ENCODE measurements around the gene STX8.
A peak's percentile ranks its signal among the peaks of the same experiment; 100 is the strongest.

Gene STX8

GRCh38 chr17:9443811-9444210 is 131.8 kb downstream of the STX8 start:
- DNase-seq (ENCODE audit: low read depth) = no peak

- no peak for DNase-seq (ENCODE audit: low read depth)
Observed at GRCh38 chr17:9439851-9440250, 135.8 kb downstream of the STX8 start.

DNA sequence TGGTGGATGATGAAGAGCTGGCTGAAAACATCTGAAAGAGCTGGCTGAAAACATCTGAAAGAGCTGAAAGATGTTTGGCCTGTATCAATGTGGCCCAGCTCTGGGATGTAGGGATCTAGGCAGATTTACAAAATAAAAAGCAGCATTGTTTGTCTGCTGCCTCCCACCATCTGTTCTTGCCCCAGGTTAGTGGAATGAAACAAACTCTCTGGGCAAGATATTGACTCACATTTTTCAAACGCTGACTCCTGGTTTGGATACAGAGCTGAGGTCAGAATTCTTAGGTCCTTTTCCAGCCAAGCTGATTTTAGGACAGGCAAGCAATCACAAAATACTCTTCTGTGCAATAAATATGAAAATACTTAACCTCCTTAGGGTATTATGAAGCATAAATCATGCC is 139.0 kb downstream of the STX8 start:
- no peak for DNase-seq (ENCODE audit: low read depth)

DNA sequence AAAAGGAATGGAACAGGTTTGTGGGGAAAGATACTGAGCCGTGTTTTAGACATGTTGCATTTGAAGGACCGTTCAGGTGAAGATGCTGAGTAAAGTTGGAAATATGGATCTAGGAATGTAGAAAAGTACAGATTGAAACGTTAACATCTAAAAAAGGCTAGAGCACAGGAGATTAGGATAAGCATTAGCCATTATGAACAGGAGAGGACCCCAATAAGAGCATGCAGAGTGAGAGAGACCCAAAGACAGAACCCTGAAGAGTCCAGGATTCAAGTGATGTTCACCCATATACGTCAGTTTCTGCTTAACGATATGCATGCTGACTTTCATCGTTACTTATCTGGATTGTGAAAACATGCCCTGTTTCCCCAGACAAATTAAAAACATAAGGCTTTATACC is 140.5 kb downstream of the STX8 start:
- DNase-seq (ENCODE audit: low read depth) = no peak

- no peak for DNase-seq (ENCODE audit: low read depth)
Observed at GRCh38 chr17:9434642-9435057, 141.0 kb downstream of the STX8 start.

DNA sequence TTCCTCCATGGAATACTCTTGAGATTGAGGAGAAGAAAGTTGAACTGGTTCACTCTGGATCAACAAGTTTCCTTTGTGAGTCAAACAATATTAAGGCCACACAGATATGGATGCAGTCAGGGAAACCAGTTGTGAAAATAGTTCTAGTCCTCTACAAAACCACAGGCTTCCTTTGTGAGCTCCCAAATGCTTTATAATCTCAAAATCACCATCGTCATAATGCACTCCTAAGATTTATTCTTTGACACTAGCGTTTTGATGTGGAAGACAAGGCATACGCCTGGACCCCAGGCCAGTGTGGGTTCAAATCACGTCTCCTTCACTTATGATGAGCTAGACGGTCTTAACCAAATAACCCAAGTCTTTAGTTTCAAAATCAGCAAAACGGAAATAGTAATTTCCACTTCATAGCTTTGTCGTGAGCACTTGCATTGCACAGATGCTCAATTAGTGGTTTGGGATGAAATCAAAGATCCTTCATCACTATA is 142.6 kb downstream of the STX8 start:
- no peak for DNase-seq (ENCODE audit: low read depth)

DNA sequence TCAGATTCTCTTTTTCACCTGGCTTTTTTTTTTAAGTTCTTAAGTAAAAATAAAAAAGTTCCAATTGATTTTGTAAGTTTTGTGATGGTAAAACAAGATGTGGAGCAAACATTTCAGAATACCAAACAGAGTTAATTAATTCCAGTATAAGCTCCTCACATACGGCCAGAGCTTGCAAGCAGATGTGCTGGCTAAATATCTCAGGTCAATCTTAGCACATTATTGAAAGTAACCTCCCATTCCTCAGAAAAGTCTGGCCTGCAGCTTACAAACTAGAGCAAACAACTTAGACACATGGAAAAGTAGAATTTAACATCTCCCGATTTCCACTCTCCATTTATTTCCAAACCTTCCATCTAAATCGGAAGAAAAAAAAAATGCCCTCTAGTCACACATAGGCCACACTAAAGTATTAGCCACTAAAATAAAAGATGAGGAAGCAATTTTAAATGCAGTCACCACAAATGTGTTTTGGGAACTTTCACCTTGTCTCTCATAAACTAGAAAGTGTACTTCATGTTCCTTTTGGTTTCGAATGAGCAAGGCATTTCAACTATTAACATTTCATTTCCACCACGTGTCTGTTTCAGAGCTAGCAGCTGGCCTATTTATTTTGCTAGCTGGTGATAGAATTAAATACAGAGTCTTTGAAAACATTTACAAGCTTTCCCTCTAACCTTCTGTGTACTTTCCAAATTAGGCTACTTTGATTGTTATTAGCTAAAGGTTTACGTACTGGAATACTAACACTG is 143.3 kb downstream of the STX8 start:
- no peak for DNase-seq (ENCODE audit: low read depth)

DNA sequence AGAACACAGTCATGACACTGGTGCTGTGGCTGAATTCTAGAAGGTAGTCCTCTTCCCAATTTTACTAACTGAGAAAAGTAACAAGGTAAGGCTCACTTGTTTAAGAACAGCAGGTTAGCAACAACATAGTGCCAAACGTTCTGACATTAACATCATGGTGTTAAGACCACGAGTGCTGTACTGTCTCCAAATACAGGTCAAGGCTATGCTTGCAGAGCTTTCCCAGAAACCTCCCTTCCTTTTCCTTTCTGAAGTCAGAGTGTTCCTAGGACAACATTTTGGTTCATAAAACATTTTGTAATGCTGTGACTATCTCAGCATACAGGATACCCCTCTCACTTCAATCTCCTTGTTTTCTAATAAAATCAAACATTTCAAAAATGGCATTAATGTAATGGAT is 144.0 kb downstream of the STX8 start:
- DNase-seq (ENCODE audit: low read depth) = no peak

- no peak for DNase-seq (ENCODE audit: low read depth)
Observed at GRCh38 chr17:9427465-9428315, 147.9 kb downstream of the STX8 start.

- DNase-seq (ENCODE audit: low read depth) = no peak
Observed at GRCh38 chr17:9424071-9424640, 151.5 kb downstream of the STX8 start.

GRCh38 chr17:9421525-9421924 is 154.1 kb downstream of the STX8 start:
- DNase-seq (ENCODE audit: low read depth) = no peak

- no peak for DNase-seq (ENCODE audit: low read depth)
Observed at GRCh38 chr17:9419932-9420453, 155.6 kb downstream of the STX8 start.

DNA sequence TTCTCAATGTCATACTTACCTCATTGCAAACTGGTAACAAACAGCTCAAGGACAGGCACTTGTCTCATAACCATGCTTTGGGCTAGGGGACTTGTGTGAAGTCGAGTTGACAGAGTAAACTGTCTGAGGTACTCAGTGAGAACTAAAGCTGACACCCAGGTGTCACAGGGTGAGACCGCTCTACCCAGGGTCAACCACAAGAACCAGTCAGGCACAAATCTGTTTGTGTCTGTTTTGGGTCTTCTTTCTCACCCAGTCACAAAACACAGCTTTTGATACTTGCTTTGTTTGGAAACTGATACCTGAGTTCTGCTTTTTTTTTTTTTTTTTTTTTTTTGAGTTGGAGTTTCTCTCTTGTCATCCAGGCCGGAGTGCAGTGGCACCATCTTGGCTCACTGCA is 161.1 kb downstream of the STX8 start:
- DNase-seq (ENCODE audit: low read depth) = no peak

GRCh38 chr17:9410737-9411136 is 164.9 kb downstream of the STX8 start:
- DNase-seq (ENCODE audit: low read depth) = no peak

DNA sequence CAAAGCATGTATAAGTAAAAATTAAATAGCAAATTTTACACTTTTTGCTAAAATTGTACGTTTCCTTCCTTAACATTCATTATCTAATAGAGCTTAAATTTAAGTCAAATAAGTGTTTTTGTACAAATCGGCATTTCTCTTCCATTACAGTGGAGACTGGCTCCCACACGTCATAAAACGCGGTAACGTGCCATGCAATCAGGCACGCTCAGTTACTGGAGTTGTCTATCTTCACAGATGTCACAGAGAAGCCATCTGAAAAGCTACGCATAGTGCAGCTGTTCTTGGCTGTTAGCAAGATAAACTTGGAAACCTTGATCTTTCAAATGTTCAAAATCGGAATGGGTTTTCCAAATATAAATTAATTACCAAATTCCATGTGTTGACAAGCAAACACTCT is 165.3 kb downstream of the STX8 start:
- no peak for DNase-seq (ENCODE audit: low read depth)

GRCh38 chr17:9409878-9410277 is 165.7 kb downstream of the STX8 start:
- DNase-seq (ENCODE audit: low read depth) = no peak

- no peak for DNase-seq (ENCODE audit: low read depth)
Observed at GRCh38 chr17:9408868-9409829, 166.5 kb downstream of the STX8 start.

DNA sequence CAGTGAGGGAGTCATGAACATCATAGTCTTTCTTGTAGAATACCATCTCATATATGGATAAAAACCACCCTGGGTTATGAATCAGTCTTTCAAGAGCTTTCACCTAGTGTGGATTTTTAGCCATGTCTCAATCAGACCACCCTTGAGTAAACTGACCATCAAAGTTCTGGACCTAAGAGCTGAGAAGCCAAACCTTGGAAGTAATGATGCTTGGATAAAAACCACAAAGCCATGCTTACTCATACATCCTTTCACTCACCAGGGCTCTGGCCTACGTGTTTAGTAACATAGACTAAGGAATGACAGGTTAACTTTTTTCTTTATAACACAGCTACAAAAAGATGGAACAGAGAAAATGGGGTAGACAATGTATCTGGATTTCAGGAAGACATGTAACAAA is 167.2 kb downstream of the STX8 start:
- no peak for DNase-seq (ENCODE audit: low read depth)

DNA sequence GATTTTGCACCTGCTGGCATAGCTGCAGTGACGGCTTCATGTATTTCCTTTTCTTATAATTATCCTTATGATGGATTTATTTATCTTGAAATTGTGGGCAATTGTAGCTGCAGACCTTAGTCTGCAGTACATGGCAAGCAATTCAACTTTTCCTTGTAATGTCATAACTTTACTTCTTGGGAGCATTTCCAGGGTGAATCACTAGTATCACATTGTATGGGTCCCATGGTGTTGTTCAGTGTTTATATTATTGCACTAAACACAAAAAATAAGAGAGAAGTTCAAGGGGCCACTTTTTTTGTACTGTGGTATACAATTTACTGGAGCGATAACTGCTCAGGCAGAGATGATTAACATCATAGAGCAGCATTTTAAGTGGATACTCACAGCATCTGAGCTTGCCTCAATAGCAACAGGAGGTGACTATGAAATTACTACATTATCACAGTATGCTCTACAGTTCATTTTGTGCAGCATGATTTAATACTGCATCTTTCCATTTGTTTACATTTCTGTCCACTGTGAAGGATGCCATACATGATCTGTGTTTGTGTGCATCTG is 169.5 kb downstream of the STX8 start:
- no peak for DNase-seq (ENCODE audit: low read depth)

- no peak for DNase-seq (ENCODE audit: low read depth)
Observed at GRCh38 chr17:9403257-9403656, 172.4 kb downstream of the STX8 start.

DNA sequence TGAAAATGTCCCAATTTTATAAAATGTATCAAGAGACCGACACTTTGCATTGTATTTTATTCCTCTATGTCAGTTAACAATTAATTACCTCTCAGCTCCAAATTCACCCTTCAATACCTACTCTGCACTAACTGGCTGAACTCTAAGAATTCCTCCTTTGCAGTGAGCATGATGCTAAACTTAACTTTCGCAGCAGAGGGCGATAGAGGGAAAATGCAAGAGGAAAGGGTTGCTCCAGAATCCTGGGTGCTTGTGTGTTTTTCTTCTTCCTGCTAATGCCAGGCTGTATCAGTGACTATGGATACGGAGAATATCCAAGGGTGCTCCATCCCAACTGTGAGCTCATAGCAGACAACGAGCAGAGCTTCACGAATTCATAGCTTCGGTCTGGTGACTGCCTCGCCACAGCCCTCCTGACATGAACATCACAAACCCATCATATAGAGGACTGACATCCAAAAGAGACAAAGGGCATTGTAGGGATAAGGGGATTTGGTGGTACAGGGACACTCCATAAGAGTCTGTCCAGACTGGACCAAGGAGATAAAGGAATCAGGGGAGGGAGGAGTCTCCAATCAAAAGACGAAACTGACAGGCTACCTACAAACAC is 172.9 kb downstream of the STX8 start:
- peak; percentile 4 for DNase-seq (ENCODE audit: low read depth)
